Measurements from ENCODE around the gene ATP5IF1. TPM values are rescaled to one million over a fixed set of nuclear protein-coding genes. Genes with fewer than 3 reads are reported as not detected.
A peak's percentile ranks its signal among the peaks of the same experiment; 100 is the strongest.

The ATP5IF1 gene
- total and polyA plus RNA-seq, 8 donors, result 97.5 to 159 (median 146) TPM

DNA sequence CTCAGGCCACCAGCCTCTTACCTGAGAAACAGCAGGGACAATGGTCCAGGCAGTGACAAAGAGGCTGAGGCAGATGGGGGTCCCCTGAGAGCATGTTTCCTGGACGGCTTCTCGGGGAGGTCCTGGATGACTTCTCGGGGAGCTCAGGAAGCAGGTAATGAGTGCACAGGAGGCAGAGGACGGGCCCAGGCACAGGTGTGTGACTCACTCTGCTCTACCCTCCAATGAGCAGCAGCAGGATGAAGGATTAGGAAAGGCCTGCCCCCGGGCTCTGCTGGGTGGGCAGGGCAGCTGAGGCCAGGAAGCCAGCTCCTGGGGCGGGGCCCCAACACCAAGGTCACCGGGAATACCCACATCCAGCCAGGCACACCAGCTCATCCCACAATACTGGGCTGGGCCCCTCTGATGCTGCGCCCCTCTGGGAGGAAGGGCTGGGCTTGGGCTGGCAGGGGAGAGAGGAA lies 42.2 kb upstream of the ATP5IF1 start:
- intact Hi-C loops (cut with DNase I), result no loop called here
- no peaks in the 10 kb centered on the region for H3K27me3 ChIP-seq
- H3K9me3 ChIP-seq, result no peaks in the 10 kb centered on the region
- H3K36me3 ChIP-seq, result peaks cover 0 to 14% of the 10 kb centered on the region in 2 donors
- H3K4me3 ChIP-seq, result no peak overlapping the region
- DNase-seq, result no peak
- peaks cover 0 to 21% of the 10 kb centered on the region in 2 donors for H3K4me1 ChIP-seq
- ATAC-seq, result peak; percentile 28
- TF ChIP-seq CTCF (IDR thresholded peaks at IDR 0.05), result no peak
- H3K27ac ChIP-seq, result no peak overlapping the region

DNA sequence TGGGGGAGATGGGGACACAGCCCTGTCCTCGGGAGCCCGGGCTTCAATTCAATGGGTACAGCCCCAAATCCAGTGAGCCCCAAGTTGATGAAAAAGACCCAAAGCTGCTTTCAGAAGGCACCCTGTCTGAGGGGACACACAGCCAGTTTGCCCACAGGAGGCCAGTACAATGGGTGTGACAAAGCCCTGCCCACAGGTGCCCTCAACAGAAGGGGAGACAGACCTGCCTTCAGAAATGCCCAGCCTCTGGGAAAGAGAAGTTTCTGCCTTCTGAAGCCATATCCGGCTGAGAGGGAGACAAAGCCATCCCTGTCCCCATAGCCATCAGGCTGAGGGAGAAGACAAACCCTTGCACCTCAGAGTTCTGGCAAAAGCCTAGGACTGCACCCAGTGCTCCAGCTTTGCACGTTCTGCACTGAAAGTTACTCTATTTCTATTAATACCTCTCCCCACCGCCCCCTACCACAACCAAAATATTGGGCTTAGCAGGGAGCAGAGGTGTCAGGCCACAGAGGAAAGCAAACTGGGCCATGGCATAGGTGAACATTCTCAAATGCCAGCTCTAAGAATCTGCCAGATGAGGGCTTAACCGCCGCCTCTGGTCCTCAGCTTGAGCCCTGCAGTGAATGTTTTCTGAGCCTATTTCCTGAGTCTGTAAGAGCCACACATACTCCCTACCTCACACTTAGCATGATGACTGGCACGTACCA lies 41.4 kb upstream of the ATP5IF1 start:
- DNase-seq (no peak), ATAC-seq (no peak)
- no peak overlapping the region for H3K27ac ChIP-seq
- peaks cover 0 to 21% of the 10 kb centered on the region in 2 donors for H3K36me3 ChIP-seq
- TF ChIP-seq CTCF (IDR thresholded peaks at IDR 0.05), result no peak
- H3K4me1 ChIP-seq, result peaks cover 0 to 27% of the 10 kb centered on the region in 2 donors
- no peak overlapping the region for H3K4me3 ChIP-seq
- no peaks in the 10 kb centered on the region for H3K27me3 ChIP-seq
- H3K9me3 ChIP-seq, result no peaks in the 10 kb centered on the region
- intact Hi-C loops (cut with DNase I), result no loop called here

- Histone ChIP-seq H3K27ac (no peak overlapping the region), H3K4me3 (no peak overlapping the region), H3K9me3 (no peaks in the 10 kb centered on the region), H3K27me3 (no peaks in the 10 kb centered on the region), H3K4me1 (peaks cover 0 to 23% of the 10 kb centered on the region in 2 donors), H3K36me3 (peaks cover 0 to 34% of the 10 kb centered on the region in 2 donors)
- intact Hi-C loops (cut with DNase I), result no loop called here
- no peak for TF ChIP-seq CTCF (IDR thresholded peaks at IDR 0.05)
- DNase-seq (no peak), ATAC-seq (no peak)
These were observed 40.1 kb upstream of the ATP5IF1 start for GRCh38 chr1:28195780-28196179.

GRCh38 chr1:28196330-28196729 lies 39.6 kb upstream of the ATP5IF1 start:
- H3K27me3 ChIP-seq, result no peaks in the 10 kb centered on the region
- no peak for DNase-seq
- ATAC-seq, result no peak
- peaks cover 0 to 40% of the 10 kb centered on the region in 2 donors for H3K36me3 ChIP-seq
- TF ChIP-seq CTCF (IDR thresholded peaks at IDR 0.05), result no peak
- peaks cover 0 to 19% of the 10 kb centered on the region in 2 donors for H3K4me1 ChIP-seq
- intact Hi-C loops (cut with DNase I), result no loop called here
- H3K27ac ChIP-seq, result no peak overlapping the region
- H3K9me3 ChIP-seq, result no peaks in the 10 kb centered on the region
- H3K4me3 ChIP-seq, result no peak overlapping the region

GRCh38 chr1:28197682-28198415 lies 38.1 kb upstream of the ATP5IF1 start:
- peaks cover under 1 to 55% of the 10 kb centered on the region in 2 donors for H3K36me3 ChIP-seq
- no peak for TF ChIP-seq CTCF (IDR thresholded peaks at IDR 0.05)
- H3K27me3 ChIP-seq, result no peaks in the 10 kb centered on the region
- peaks cover 0 to 19% of the 10 kb centered on the region in 2 donors for H3K4me1 ChIP-seq
- H3K9me3 ChIP-seq, result no peaks in the 10 kb centered on the region
- intact Hi-C loops (cut with DNase I), result no loop called here
- ATAC-seq (no peak), DNase-seq (no peak)
- H3K27ac ChIP-seq, result no peak overlapping the region
- no peak overlapping the region for H3K4me3 ChIP-seq
